ENCODE data around the gene TUBB3. TPM values are rescaled to one million over a fixed set of nuclear protein-coding genes. Genes with fewer than 3 reads are reported as not detected.

Gene TUBB3
- total and polyA plus RNA-seq, 2 donors (not counting 1 experiment from before 2014, with no cell fraction given): 0.34 to 4.4 TPM

- H3K9ac ChIP-seq (ENCODE audit: low read length): no peak overlapping the region
- ATAC-seq (ENCODE audit: low read depth): no peak
- H3K27me3 ChIP-seq (replicated peaks in 1 of 4; ENCODE audit: control extremely low read depth in 1 of 4, control insufficient read depth in 3 of 4, insufficient read depth in 4 of 4, low read length in 3 of 4): no peaks in the 10 kb centered on the region
- H3K4me2 ChIP-seq (replicated peaks; ENCODE audit: low read depth, low read length, poor library complexity, severe bottlenecking): no peak overlapping the region
- 94% methylated on average over 23 of the region's 23 CpGs for WGBS (ENCODE audit: insufficient coverage)
- peaks cover 0 to 46% of the 10 kb centered on the region in 2 experiments for H3K36me3 ChIP-seq (replicated peaks in 1 of 2; ENCODE audit: control extremely low read depth in 1 of 2, control insufficient read depth in 1 of 2, extremely low read depth in 1 of 2, insufficient read depth in 2 of 2, low read length in 1 of 2)
- H3K27ac Mint-ChIP-seq: no peak overlapping the region
- H3K9me3 ChIP-seq (ENCODE audit: control extremely low read depth in 1 of 3, control insufficient read depth in 2 of 3, insufficient read depth in 1 of 3, low read length in 2 of 3): no peaks in the 10 kb centered on the region
- H3K4me1 Mint-ChIP-seq: peaks cover 12% of the 10 kb centered on the region
- H3K4me3 ChIP-seq (ENCODE audit: control extremely low read depth in 1 of 5, extremely low read depth in 1 of 5, insufficient read depth in 1 of 5, low read depth in 2 of 5, low read length in 4 of 5): no peak overlapping the region
- no peak overlapping the region for H3K4me3 Mint-ChIP-seq
- DNase-seq: peak; percentile 18
- TF ChIP-seq CTCF (IDR thresholded peaks at IDR 0.05) (no peak), EZH2 (IDR thresholded peaks at IDR 0.05; ENCODE audit: borderline replicate concordance, insufficient read depth, low read depth, low read length, poor library complexity, severe bottlenecking) (no peak)
- H3K27ac ChIP-seq (ENCODE audit: low read length in 2 of 2): no peak overlapping the region
- no peaks in the 10 kb centered on the region for H3K79me2 ChIP-seq (ENCODE audit: control insufficient read depth, insufficient read depth, low read length)
- intact Hi-C loops (cut with micrococcal nuclease): no loop called here
- ChIA-PET POLR2A (no interaction called here), CTCF (interaction anchor here (0.8 kb wide), 1 partner anchor 40 kb away, joined by 4 read pairs; no protein-coding TSS in a partner anchor)
- peaks cover 77% of the 10 kb centered on the region for H4K20me1 ChIP-seq (ENCODE audit: control insufficient read depth, insufficient read depth, low read length, poor library complexity, severe bottlenecking)
- peaks cover 0 to 5% of the 10 kb centered on the region in 2 donors for H3K4me1 ChIP-seq (ENCODE audit: control insufficient read depth in 2 of 2, insufficient read depth in 2 of 2, low read length in 2 of 2)
- no peaks in the 10 kb centered on the region for H3K27me3 Mint-ChIP-seq
- no peak overlapping the region for H2AFZ ChIP-seq (ENCODE audit: insufficient read depth, low read depth, low read length, poor library complexity, severe bottlenecking)
- no peaks in the 10 kb centered on the region for H3K9me3 Mint-ChIP-seq (ENCODE audit: insufficient read depth)
Measured at GRCh38 chr16:89905511-89906139, 17.5 kb upstream of the TUBB3 start.

Data from B cell (primary cell).